PFSK-1 (cell line): ENCODE results near the gene GM2A.

Experiments used
- FOXP2 ChIP-seq: optimal IDR thresholded peaks from 2 replicates; pipeline ENCODE3; 2011; ENCODE audit warnings: borderline replicate concordance, control low read depth, inconsistent platforms; ENCODE audit not compliant: insufficient read depth; ENCODE audit errors: extremely low read length, extremely low read depth
- POLR2AphosphoS5 ChIP-seq: IDR thresholded peaks from 2 replicates; pipeline ENCODE4 v1.6.1; 2012; ENCODE audit warnings: low read depth, mild to moderate bottlenecking, control low read depth, low read length, moderate library complexity
- SIN3A ChIP-seq: IDR thresholded peaks from 2 replicates; pipeline ENCODE4 v1.6.1; 2012; ENCODE audit warnings: mild to moderate bottlenecking, low read length, moderate library complexity, borderline replicate concordance; ENCODE audit not compliant: insufficient read depth
- TAF1 ChIP-seq: IDR thresholded peaks from 2 replicates; pipeline ENCODE4 v1.6.1; 2012; ENCODE audit warnings: low read length, control low read depth, borderline replicate concordance; ENCODE audit not compliant: insufficient read depth
- TF ChIP-seq, protein P1 (sequence below), 2 experiments: IDR thresholded peaks; 2 replicates each; pipeline versions ENCODE4 v1.6.1 to v1.8.0; 2011 to 2012; ENCODE audit warnings: low read depth in 2 of 2, low read length in 2 of 2, control low read depth in 1 of 2, inconsistent platforms in 1 of 2, mild to moderate bottlenecking in 1 of 2, moderate library complexity in 1 of 2; ENCODE audit not compliant: insufficient read depth in 1 of 2

The GM2A gene

DNA sequence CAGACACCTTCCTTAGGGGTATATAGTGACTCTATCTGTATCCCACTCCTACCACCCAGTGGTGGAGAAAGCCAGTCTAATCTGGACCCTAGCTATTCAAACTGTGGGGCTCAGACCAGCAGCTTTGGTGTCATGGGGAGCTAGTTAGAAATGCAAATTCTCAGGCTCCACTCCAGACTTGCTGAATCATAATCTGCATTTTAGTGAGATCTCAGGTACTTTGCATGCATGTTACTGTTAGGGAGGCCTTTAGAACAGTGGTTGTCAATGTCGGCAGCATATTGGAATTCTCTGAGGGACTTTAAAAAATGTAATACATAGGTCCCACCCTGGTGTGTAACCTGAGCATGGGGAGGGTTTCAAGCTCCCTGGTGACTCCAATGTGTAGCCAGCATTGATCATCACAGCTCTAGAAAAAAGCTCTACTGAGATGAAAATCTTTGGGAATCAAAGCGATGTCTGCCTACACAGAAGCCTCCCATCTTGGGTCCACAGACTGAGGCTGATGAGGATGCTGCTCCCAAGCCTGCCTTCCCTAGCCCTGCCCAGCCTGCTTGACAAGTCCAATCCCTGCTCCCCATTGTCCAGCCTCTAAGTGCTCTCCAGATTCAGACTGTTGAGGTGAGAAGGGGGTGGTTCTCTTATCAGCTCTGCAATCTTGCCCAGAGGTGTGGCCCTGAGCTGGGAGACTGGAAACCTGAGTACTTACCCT, 11.9 kb upstream of the GM2A start:
- TF ChIP-seq TAF1 (no peak), FOXP2 (no peak), SIN3A (no peak), POLR2AphosphoS5 (no peak)
- TF ChIP-seq, protein P1, sequence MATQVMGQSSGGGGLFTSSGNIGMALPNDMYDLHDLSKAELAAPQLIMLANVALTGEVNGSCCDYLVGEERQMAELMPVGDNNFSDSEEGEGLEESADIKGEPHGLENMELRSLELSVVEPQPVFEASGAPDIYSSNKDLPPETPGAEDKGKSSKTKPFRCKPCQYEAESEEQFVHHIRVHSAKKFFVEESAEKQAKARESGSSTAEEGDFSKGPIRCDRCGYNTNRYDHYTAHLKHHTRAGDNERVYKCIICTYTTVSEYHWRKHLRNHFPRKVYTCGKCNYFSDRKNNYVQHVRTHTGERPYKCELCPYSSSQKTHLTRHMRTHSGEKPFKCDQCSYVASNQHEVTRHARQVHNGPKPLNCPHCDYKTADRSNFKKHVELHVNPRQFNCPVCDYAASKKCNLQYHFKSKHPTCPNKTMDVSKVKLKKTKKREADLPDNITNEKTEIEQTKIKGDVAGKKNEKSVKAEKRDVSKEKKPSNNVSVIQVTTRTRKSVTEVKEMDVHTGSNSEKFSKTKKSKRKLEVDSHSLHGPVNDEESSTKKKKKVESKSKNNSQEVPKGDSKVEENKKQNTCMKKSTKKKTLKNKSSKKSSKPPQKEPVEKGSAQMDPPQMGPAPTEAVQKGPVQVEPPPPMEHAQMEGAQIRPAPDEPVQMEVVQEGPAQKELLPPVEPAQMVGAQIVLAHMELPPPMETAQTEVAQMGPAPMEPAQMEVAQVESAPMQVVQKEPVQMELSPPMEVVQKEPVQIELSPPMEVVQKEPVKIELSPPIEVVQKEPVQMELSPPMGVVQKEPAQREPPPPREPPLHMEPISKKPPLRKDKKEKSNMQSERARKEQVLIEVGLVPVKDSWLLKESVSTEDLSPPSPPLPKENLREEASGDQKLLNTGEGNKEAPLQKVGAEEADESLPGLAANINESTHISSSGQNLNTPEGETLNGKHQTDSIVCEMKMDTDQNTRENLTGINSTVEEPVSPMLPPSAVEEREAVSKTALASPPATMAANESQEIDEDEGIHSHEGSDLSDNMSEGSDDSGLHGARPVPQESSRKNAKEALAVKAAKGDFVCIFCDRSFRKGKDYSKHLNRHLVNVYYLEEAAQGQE (IDR thresholded peaks at IDR 0.05; ENCODE audit: insufficient read depth in 1 of 2, low read depth in 2 of 2, low read length in 2 of 2) = no peak

DNA sequence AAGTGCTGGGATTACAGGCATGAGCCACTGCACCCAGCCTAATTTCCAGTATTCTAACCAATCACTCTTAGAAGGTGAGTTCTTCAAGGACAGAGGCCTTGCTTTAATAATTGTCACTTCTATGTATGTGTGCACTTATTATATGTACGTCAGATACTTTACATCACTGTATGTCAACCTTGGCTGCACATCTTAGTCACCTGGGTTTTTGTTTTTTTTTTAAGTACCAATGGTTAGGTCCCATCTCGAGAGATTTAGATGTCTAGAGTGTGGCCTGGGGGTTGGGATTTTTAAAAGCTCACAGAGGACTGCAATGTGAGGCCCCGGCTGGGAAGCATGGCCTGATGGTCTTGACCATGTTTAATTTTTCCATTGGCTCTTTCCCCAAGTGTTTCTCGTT, 9.9 kb upstream of the GM2A start:
- no peak for TF ChIP-seq POLR2AphosphoS5
- no peak for TF ChIP-seq TAF1
- TF ChIP-seq FOXP2 = no peak
- TF ChIP-seq, protein P1 (IDR thresholded peaks at IDR 0.05; ENCODE audit: insufficient read depth in 1 of 2, low read depth in 2 of 2, low read length in 2 of 2) = no peak
- no peak for TF ChIP-seq SIN3A

DNA sequence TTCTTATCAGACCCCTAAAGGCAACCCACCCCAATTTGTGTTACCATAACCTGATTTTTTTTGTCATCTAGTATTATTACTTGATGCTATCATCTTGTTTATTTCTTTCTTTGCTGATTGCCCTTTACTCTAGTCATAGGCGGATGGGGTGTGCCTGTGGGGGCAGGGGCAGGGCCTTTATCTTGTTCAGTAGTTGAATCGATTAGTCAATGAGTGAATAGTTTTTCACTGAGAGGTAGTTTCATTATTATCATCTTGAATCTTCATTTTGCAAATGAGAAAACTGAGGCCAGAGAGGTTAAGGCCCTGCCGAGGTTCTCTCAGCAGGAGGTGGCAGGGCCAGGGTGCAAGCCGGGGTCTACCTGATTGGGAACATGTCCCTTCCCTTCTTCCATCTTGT, 9.4 kb upstream of the GM2A start:
- TF ChIP-seq, protein P1 (IDR thresholded peaks at IDR 0.05; ENCODE audit: insufficient read depth in 1 of 2, low read depth in 2 of 2, low read length in 2 of 2) = no peak
- no peak for TF ChIP-seq POLR2AphosphoS5
- TF ChIP-seq SIN3A = no peak
- TF ChIP-seq FOXP2 = no peak
- no peak for TF ChIP-seq TAF1

DNA sequence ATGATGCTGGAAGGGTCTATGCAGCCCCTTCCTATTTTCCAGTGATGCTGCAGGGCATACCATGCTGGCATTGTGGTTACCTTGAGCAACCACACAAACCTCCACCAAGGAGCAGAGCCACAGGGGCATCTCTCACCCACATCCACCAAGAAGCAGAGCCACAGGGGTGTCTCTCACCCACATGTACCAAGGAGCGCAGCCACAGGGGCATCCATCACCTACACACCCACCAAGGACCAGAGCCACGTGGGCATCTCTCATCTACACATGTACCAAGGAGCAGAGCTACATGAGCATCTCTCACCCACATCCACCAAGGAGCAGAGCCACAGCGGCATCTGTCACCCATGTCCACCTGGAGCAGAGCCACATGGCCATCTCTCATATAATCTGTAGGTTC, 8.8 kb upstream of the GM2A start:
- TF ChIP-seq POLR2AphosphoS5 = no peak
- TF ChIP-seq, protein P1 (IDR thresholded peaks at IDR 0.05; ENCODE audit: insufficient read depth in 1 of 2, low read depth in 2 of 2, low read length in 2 of 2) = no peak
- TF ChIP-seq TAF1 = no peak
- no peak for TF ChIP-seq SIN3A
- no peak for TF ChIP-seq FOXP2
